ENCODE data around the gene BEGAIN. TPM values are rescaled to one million over a fixed set of nuclear protein-coding genes. Genes with fewer than 3 reads are reported as not detected.

The BEGAIN gene
- total RNA-seq, 1 donor from 2014 or later, result 1.6 TPM

DNA sequence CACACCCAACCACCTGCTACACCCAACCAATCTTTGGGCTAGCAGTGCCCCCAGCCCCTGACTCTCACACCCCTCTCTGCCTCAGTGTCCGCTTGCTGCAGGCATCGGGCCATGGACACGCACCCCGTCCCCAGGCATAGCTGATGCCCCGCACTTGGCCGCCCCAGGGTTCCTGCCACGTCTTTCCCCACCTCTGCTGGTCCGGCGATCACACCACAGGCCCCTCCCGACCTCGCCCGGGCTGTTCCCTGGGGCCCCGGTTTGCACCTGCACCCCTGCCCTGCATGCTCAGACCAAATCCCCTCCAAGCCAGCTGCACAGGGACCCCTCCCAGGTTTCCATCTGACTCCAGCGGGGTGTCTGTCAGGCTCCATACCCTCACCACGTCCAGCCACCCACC is 38.3 kb downstream of the BEGAIN start:
- H3K27me3 Mint-ChIP-seq (ENCODE audit: unreplicated experiment), result peaks cover 6% of the 10 kb centered on the region
- no peak for DNase-seq (ENCODE audit: low spot score)
- no peaks in the 10 kb centered on the region for H3K4me1 Mint-ChIP-seq (ENCODE audit: unreplicated experiment)
- no peaks in the 10 kb centered on the region for H3K36me3 Mint-ChIP-seq (ENCODE audit: low read depth, unreplicated experiment)
- H3K9me3 Mint-ChIP-seq (ENCODE audit: unreplicated experiment), result no peaks in the 10 kb centered on the region
- no peak overlapping the region for H3K27ac Mint-ChIP-seq (ENCODE audit: unreplicated experiment)
- TF ChIP-seq, protein P1, sequence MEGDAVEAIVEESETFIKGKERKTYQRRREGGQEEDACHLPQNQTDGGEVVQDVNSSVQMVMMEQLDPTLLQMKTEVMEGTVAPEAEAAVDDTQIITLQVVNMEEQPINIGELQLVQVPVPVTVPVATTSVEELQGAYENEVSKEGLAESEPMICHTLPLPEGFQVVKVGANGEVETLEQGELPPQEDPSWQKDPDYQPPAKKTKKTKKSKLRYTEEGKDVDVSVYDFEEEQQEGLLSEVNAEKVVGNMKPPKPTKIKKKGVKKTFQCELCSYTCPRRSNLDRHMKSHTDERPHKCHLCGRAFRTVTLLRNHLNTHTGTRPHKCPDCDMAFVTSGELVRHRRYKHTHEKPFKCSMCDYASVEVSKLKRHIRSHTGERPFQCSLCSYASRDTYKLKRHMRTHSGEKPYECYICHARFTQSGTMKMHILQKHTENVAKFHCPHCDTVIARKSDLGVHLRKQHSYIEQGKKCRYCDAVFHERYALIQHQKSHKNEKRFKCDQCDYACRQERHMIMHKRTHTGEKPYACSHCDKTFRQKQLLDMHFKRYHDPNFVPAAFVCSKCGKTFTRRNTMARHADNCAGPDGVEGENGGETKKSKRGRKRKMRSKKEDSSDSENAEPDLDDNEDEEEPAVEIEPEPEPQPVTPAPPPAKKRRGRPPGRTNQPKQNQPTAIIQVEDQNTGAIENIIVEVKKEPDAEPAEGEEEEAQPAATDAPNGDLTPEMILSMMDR (IDR thresholded peaks at IDR 0.05; ENCODE audit: unreplicated experiment), result no peak
- H3K4me3 Mint-ChIP-seq (ENCODE audit: unreplicated experiment), result no peak overlapping the region

DNA sequence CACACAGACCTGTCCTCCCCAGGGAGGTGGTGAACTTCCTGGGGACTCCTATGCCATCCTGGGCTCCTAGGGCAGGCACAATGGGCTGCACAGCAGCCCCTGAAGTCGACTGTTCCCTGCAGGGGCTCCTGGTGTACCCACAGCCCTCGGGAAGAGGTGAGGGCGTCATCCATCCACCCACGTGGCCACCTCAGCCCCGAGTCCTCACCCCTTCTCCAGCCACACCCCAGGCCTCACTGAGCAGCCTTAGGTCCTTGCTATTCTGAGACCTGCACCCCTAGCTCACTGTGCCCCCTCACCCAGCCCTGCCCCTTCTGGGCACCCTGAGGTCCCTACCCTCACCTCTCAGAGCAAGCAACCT is 38.9 kb downstream of the BEGAIN start:
- Mint-ChIP-seq H3K4me3 (ENCODE audit: unreplicated experiment) (no peak overlapping the region), H3K27ac (ENCODE audit: unreplicated experiment) (no peak overlapping the region), H3K9me3 (ENCODE audit: unreplicated experiment) (no peaks in the 10 kb centered on the region), H3K36me3 (ENCODE audit: low read depth, unreplicated experiment) (no peaks in the 10 kb centered on the region), H3K4me1 (ENCODE audit: unreplicated experiment) (no peaks in the 10 kb centered on the region), H3K27me3 (ENCODE audit: unreplicated experiment) (peaks cover 6% of the 10 kb centered on the region)
- DNase-seq (ENCODE audit: low spot score), result no peak
- TF ChIP-seq, protein P1 (IDR thresholded peaks at IDR 0.05; ENCODE audit: unreplicated experiment), result no peak

DNA sequence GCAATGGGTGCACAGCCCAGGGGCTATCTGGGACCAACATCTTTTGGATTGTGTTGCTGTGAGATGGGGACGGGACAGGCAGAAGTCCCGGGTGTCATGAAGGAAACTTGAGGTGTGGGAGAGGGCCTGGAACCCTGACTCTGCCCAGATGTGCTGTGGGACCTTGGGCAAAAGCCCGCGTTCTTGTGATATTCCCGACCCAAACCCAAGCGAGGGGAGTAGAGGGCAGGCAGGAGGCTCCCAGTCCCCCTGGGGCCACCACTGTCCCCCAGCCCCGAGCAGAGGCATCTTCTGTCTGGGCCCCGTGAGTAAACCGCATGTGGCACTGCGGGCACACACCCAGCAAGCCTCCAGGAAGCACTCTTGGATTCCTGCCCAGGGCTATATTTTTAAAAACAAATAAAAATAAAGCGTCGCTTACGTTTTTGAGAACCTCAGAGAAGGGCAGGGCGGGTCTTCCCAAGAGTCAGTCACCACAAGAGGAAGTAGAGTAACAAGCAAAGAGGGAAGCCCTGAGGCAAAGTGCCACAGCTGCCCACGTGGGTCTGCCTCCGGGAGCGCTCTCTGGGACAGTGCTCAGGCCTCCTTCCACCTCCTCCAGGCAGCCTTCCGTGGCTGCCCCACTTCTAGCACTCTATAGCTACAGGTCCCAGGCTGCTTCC is 39.5 kb downstream of the BEGAIN start:
- Mint-ChIP-seq H3K27me3 (ENCODE audit: unreplicated experiment) (peaks cover 6% of the 10 kb centered on the region), H3K36me3 (ENCODE audit: low read depth, unreplicated experiment) (no peaks in the 10 kb centered on the region), H3K27ac (ENCODE audit: unreplicated experiment) (no peak overlapping the region), H3K4me3 (ENCODE audit: unreplicated experiment) (no peak overlapping the region), H3K4me1 (ENCODE audit: unreplicated experiment) (no peaks in the 10 kb centered on the region), H3K9me3 (ENCODE audit: unreplicated experiment) (no peaks in the 10 kb centered on the region)
- TF ChIP-seq, protein P1 (IDR thresholded peaks at IDR 0.05; ENCODE audit: unreplicated experiment), result no peak
- no peak for DNase-seq (ENCODE audit: low spot score)

DNA sequence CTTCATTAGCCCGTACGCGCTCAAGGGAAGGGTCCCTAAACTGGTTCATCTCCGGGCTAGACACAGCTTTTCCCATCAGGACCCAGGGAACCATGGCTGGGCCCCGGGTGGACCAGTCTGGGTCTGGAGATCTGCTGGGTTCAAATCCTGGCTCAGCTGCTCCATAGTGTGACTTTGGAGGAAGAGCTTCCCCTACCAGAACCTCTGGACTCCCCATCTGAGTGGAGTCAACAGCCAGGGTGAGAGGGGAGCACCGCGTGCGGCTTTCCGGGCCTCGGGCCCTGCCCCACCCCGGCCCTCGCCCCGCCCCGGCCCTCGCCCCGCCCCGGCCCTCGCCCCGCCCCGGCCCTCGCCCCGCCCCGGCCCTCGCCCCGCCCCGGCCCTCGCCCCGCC is 41.2 kb downstream of the BEGAIN start:
- H3K9me3 Mint-ChIP-seq (ENCODE audit: unreplicated experiment), result no peaks in the 10 kb centered on the region
- peaks cover 12% of the 10 kb centered on the region for H3K27me3 Mint-ChIP-seq (ENCODE audit: unreplicated experiment)
- peaks cover 4% of the 10 kb centered on the region for H3K4me1 Mint-ChIP-seq (ENCODE audit: unreplicated experiment)
- TF ChIP-seq, protein P1 (IDR thresholded peaks at IDR 0.05; ENCODE audit: unreplicated experiment), result no peak
- H3K4me3 Mint-ChIP-seq (ENCODE audit: unreplicated experiment), result no peak overlapping the region
- no peak overlapping the region for H3K27ac Mint-ChIP-seq (ENCODE audit: unreplicated experiment)
- DNase-seq (ENCODE audit: low spot score), result no peak
- peaks cover 4% of the 10 kb centered on the region for H3K36me3 Mint-ChIP-seq (ENCODE audit: low read depth, unreplicated experiment)

DNA sequence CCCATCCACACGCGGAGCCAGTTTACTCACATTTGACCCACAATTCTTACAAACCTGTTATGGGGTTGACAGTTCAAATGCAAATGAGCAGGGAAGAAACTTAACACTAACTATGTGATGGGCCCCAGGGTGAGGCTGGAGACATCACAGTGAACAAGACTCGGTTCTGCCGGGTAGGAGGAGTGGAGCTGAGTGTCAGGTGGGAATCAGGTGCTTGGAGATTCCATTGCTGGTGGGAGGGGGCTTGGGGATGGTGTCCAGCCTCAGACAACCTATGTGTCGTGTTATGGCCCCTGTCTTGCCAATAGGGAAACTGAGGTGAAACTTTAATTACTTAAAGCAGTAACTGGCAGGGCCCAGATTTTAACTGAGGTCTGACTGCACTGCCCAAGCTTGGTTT is 41.9 kb downstream of the BEGAIN start:
- H3K4me1 Mint-ChIP-seq (ENCODE audit: unreplicated experiment), result peaks cover 4% of the 10 kb centered on the region
- no peaks in the 10 kb centered on the region for H3K9me3 Mint-ChIP-seq (ENCODE audit: unreplicated experiment)
- no peak overlapping the region for H3K4me3 Mint-ChIP-seq (ENCODE audit: unreplicated experiment)
- no peak for DNase-seq (ENCODE audit: low spot score)
- TF ChIP-seq, protein P1 (IDR thresholded peaks at IDR 0.05; ENCODE audit: unreplicated experiment), result no peak
- no peak overlapping the region for H3K27ac Mint-ChIP-seq (ENCODE audit: unreplicated experiment)
- H3K27me3 Mint-ChIP-seq (ENCODE audit: unreplicated experiment), result peaks cover 12% of the 10 kb centered on the region
- peaks cover 4% of the 10 kb centered on the region for H3K36me3 Mint-ChIP-seq (ENCODE audit: low read depth, unreplicated experiment)
